GM12892 (cell line): Measurements from ENCODE around the gene CBFA2T3.

Experiments
- POLR2A ChIP-seq: IDR thresholded peaks from 2 replicates; pipeline ENCODE4 v1.6.1; 2011; ENCODE audit warnings: low read depth, low read length, control low read depth
- POLR2AphosphoS5 ChIP-seq: IDR thresholded peaks from 2 replicates; pipeline ENCODE4 v1.6.1; 2011; ENCODE audit warnings: low read depth, low read length, control low read depth
- TAF1 ChIP-seq: IDR thresholded peaks from 2 replicates; pipeline ENCODE4 v1.6.1; 2011; ENCODE audit warnings: low read depth, mild to moderate bottlenecking, control low read depth, low read length, borderline replicate concordance

GRCh38 chr16:88977018-88977811 is at the start of gene CBFA2T3:
- TF ChIP-seq POLR2A (peak; percentile 58), POLR2AphosphoS5 (peak; percentile 40), TAF1 (peak; percentile 46; the same call in 1 of the 2 replicates)
